GM12891 (cell line): ENCODE data around the gene SIK3.

Experiments used
- POLR2A ChIP-seq: IDR thresholded peaks from 2 replicates; pipeline ENCODE4 v1.6.1; 2011; ENCODE audit warnings: low read depth, low read length, control low read depth
- POLR2AphosphoS5 ChIP-seq: IDR thresholded peaks from 2 replicates; pipeline ENCODE4 v1.6.1; 2011; ENCODE audit warnings: low read depth, low read length, control low read depth
- SPI1 ChIP-seq: IDR thresholded peaks from 2 replicates; pipeline ENCODE4 v1.6.1; 2011; ENCODE audit warnings: low read depth, low read length, control low read depth
- TAF1 ChIP-seq: IDR thresholded peaks from 2 replicates; pipeline ENCODE4 v1.6.1; 2011; ENCODE audit warnings: low read depth, low read length, control low read depth

DNA sequence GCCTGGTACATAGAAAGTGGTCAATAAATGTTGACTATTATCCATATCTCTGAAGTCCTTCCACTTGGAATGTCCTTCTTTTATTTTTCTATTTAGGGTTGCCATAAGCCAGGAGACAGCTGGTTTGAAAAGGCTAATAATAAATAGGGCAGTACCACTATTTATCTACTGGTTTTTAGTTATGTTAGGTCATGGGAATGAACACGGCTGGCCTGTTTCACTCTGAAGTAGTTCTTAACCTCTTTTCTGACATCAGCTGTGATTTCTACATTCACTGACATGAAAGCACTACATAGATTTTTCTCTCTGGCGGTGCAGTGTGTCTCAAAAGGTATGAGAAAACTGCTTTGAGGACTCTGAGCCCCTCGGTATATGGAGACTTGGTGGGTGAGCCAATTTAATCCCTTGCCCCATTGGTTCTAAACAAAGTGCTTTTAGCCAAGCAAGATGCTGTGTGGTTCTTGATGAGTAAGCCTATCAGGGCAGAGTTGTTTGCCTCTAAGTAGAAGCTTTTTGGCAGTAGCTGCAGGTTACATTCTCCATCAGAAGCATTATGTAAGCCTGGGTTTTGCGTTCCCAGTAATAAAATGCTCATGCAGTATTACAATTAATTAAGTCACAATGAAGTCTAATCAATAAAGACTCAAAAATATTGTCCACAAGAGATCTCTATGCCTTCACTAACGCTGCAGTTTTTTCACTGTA lies 212.1 kb downstream of the SIK3 start:
- no peak for TF ChIP-seq POLR2A
- no peak for TF ChIP-seq TAF1
- no peak for TF ChIP-seq POLR2AphosphoS5
- TF ChIP-seq SPI1, result no peak
